OCI-LY7 (cell line): Measurements from ENCODE around the gene FIS1. TPM values are rescaled to one million over a fixed set of nuclear protein-coding genes. Genes with fewer than 3 reads are reported as not detected.

Experiments
- BruUV-seq: library from RNA; stranded (reverse); fragments of 400-500 nt; replicated peaks from 2 replicates; lab custom pipeline; 2021; lab: Mats Ljungman, UMichigan
- CTCF ChIA-PET: fragments of 300-600 bp; sonication (Branson Sonifier 250); formaldehyde crosslinking; loops from one replicate; lab custom pipeline; 2022; ENCODE audit warnings: antibody characterized with exemption; ENCODE audit not compliant: unreplicated experiment; lab: Charles Lee
- POLR2A ChIA-PET: fragments of 300-600 bp; sonication (Branson Sonifier 250); formaldehyde crosslinking; loops from one replicate; lab custom pipeline; 2022; ENCODE audit warnings: antibody characterized with exemption; lab: Charles Lee
- DNase-seq: peaks from one replicate; pipeline ENCODE4 v3.0.0-alpha.2; 2015; ENCODE audit warnings: low spot score
- H2AFZ ChIP-seq: fragments of 200-600 bp; sonication (generic), shearing (Covaris generic); 2 replicates; pipeline ENCODE4 v1.6.1; 2014; ENCODE audit warnings: mild to moderate bottlenecking, antibody characterized with exemption, low read length, moderate library complexity
- H3K27ac ChIP-seq: fragments of 200-600 bp; sonication (generic); 2 replicates; pipeline ENCODE4 v1.5.1; 2014; ENCODE audit warnings: mixed run types, low read depth, mild to moderate bottlenecking, moderate library complexity, low read length, inconsistent platforms; ENCODE audit not compliant: poor library complexity, severe bottlenecking
- H3K36me3 ChIP-seq: fragments of 200-600 bp; sonication (generic); 2 replicates; pipeline ENCODE4 v1.6.1; 2014; ENCODE audit warnings: mild to moderate bottlenecking, antibody characterized with exemption, low read length, moderate library complexity, mixed read lengths; ENCODE audit not compliant: insufficient read depth
- H3K4me1 ChIP-seq: fragments of 200-600 bp; sonication (generic); 2 replicates; pipeline ENCODE4 v1.5.1; 2014; ENCODE audit warnings: mild to moderate bottlenecking, low read length; ENCODE audit not compliant: insufficient read depth, poor library complexity, severe bottlenecking
- H3K4me2 ChIP-seq: fragments of 200-600 bp; sonication (generic); 2 replicates; pipeline ENCODE4 v1.6.1; 2014; ENCODE audit warnings: mild to moderate bottlenecking, low read length
- H3K4me3 ChIP-seq: fragments of 200-600 bp; sonication (generic); 2 replicates; pipeline ENCODE4 v1.5.1; 2014; ENCODE audit warnings: mild to moderate bottlenecking, low read depth, low read length; ENCODE audit not compliant: poor library complexity, severe bottlenecking
- H3K79me2 ChIP-seq: fragments of 200-600 bp; sonication (generic); 2 replicates; pipeline ENCODE4 v1.6.1; 2016; ENCODE audit warnings: low read depth, mild to moderate bottlenecking, low read length, moderate library complexity, mixed read lengths; ENCODE audit not compliant: insufficient read depth
- H3K9me2 ChIP-seq: fragments of 200-600 bp; sonication (generic); 2 replicates; pipeline ENCODE4 v1.6.1; 2016; ENCODE audit warnings: mild to moderate bottlenecking, low read length, mixed read lengths; ENCODE audit not compliant: insufficient read depth
- H3K9me3 ChIP-seq: fragments of 200-600 bp; sonication (generic); 2 replicates; pipeline ENCODE4 v1.6.1; 2014; ENCODE audit warnings: mild to moderate bottlenecking, mixed run types, low read length, mixed read lengths
- H4K20me1 ChIP-seq: fragments of 200-600 bp; sonication (generic); 2 replicates; pipeline ENCODE4 v1.6.1; 2014; ENCODE audit warnings: mild to moderate bottlenecking, antibody characterized with exemption, low read length, moderate library complexity, mixed read lengths; ENCODE audit not compliant: insufficient read depth
- EZH2phosphoT487 ChIP-seq: fragments of 200-600 bp; sonication (generic); IDR thresholded peaks from 2 replicates; pipeline ENCODE4 v1.6.1; 2018; ENCODE audit warnings: low read depth, borderline replicate concordance, mild to moderate bottlenecking, mixed run types, antibody characterized with exemption, low read length, moderate library complexity, mixed read lengths
- intact Hi-C: fragments of 100-400 bp; cut with micrococcal nuclease; formaldehyde crosslinking; loops from one replicate; pipeline ENCODE4 v1.10.0; 2022; ENCODE audit not compliant: unreplicated experiment
- total RNA-seq, 2 experiments: library from RNA; depleted of rRNA in 1 of 2; stranded (reverse); fragments of >200 nt in 1 of 2; shearing (Covaris generic) in 1 of 2; gene quantifications; 2 replicates each; pipeline ENCODE4 v1.2.3, GENCODE V29; 2014 to 2022
- TF ChIP-seq, protein P1 (sequence below): fragments of 200-600 bp; sonication (generic); conservative IDR thresholded peaks from 2 replicates; pipeline ENCODE4 v1.5.1; 2014; ENCODE audit warnings: mild to moderate bottlenecking, antibody characterized with exemption, low read length, moderate library complexity, mixed read lengths

The FIS1 gene
- total RNA-seq, 2 experiments from 2014 or later = 92.7 to 102 TPM

DNA sequence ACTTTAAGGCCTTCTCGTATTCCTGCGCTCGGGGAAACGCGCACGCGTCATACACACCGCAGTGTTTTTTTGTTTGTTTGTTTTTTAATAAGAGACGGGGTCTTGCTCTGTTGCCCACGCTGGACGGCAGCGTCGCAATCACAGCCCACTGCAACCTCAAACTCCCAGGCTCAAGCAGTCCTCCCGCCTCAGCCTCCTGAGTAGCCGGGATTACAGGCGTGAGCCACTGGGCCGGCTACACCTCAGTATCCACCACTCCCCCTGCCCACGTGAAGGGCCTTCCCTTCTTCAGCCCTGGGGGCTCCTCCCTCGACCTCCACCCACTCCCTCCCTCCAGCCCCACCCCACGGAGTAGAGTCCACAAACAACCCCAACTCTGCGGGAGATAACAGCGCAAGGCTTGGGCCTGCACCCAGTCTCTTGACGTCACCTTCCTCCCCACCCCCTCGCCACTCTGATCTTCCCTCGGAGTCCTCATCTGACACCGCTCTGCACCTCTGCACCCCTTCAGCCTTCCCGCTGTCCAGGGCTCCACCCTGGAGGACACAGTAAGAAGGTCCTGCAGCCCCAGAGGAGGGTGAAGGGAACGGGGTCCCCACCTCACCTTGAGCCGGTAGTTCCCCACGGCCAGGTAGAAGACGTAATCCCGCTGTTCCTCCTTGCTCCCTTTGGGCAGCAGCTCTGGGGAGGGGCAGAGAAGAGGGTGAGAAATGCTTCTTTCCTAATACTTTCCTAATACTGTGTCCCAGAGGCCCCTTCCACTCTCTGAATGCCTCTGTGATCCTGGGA is 4.5 kb downstream of the FIS1 start:
- no peak overlapping the region for H3K27ac ChIP-seq

DNA sequence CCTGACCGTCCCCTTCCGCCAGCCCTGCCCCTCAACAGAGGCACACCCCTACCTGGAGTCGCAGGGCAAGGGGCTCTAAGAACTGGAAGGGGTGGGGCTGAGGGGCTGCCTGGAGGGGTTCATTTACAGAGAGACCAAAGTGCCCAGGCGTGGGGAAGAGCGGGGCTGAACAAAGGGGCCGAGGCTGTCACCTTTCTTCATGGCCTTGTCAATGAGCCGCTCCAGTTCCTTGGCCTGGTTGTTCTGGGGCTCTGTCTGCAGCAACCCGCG is 5.0 kb downstream of the FIS1 start:
- no peaks in the 10 kb centered on the region for H3K9me3 ChIP-seq
- H3K79me2 ChIP-seq = peaks cover 15% of the 10 kb centered on the region; the same call in 1 of the 2 replicates
- intact Hi-C loops = loop anchor here (5.0 kb wide), 1 partner anchor 42 kb away; no protein-coding TSS in a partner anchor
- peaks cover 9% of the 10 kb centered on the region for H3K4me1 ChIP-seq
- no peak overlapping the region for H3K4me2 ChIP-seq
- ChIA-PET CTCF (no interaction called here), POLR2A (no interaction called here)
- no peak overlapping the region for H3K4me3 ChIP-seq
- no peaks in the 10 kb centered on the region for H3K9me2 ChIP-seq
- no peaks in the 10 kb centered on the region for H4K20me1 ChIP-seq
- TF ChIP-seq, protein P1, sequence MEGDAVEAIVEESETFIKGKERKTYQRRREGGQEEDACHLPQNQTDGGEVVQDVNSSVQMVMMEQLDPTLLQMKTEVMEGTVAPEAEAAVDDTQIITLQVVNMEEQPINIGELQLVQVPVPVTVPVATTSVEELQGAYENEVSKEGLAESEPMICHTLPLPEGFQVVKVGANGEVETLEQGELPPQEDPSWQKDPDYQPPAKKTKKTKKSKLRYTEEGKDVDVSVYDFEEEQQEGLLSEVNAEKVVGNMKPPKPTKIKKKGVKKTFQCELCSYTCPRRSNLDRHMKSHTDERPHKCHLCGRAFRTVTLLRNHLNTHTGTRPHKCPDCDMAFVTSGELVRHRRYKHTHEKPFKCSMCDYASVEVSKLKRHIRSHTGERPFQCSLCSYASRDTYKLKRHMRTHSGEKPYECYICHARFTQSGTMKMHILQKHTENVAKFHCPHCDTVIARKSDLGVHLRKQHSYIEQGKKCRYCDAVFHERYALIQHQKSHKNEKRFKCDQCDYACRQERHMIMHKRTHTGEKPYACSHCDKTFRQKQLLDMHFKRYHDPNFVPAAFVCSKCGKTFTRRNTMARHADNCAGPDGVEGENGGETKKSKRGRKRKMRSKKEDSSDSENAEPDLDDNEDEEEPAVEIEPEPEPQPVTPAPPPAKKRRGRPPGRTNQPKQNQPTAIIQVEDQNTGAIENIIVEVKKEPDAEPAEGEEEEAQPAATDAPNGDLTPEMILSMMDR = no peak
- TF ChIP-seq EZH2phosphoT487 = no peak
- peaks cover 47% of the 10 kb centered on the region; the same call in 1 of the 2 replicates for H3K36me3 ChIP-seq
- no peak overlapping the region for H2AFZ ChIP-seq
- H3K27ac ChIP-seq = no peak overlapping the region
- DNase-seq = no peak
- no TSS peak for BruUV-seq

More for the DNA sequence above, 4.5 kb downstream of the FIS1 start:
- intact Hi-C loops = loop anchor here (5.0 kb wide), 1 partner anchor 42 kb away; no protein-coding TSS in a partner anchor
- CTCF ChIA-PET = no interaction called here
- peaks cover 47% of the 10 kb centered on the region; the same call in 1 of the 2 replicates for H3K36me3 ChIP-seq
- TF ChIP-seq, protein P1 = no peak
- no peak for TF ChIP-seq EZH2phosphoT487
- H3K4me1 ChIP-seq = peaks cover 12% of the 10 kb centered on the region
- no peak overlapping the region for H3K4me2 ChIP-seq
- no peaks in the 10 kb centered on the region for H3K9me3 ChIP-seq
- H4K20me1 ChIP-seq = no peaks in the 10 kb centered on the region
- H3K9me2 ChIP-seq = no peaks in the 10 kb centered on the region
- BruUV-seq = no TSS peak
- H3K4me3 ChIP-seq = no peak overlapping the region
- no peak for DNase-seq
- peaks cover 18% of the 10 kb centered on the region; the same call in 1 of the 2 replicates for H3K79me2 ChIP-seq
- POLR2A ChIA-PET = no interaction called here
- H2AFZ ChIP-seq = no peak overlapping the region
